PC-9 (cell line): Measurements from ENCODE around the gene CEP78. TPM values are rescaled to one million over a fixed set of nuclear protein-coding genes. Genes with fewer than 3 reads are reported as not detected.

Experiments used
- BruUV-seq: library from RNA; stranded (reverse); fragments of 400-500 nt; replicated peaks from 2 replicates; lab custom pipeline; 2021; lab: Mats Ljungman, UMichigan
- CTCF ChIA-PET: fragments of 300-600 bp; sonication (Branson Sonifier 250); formaldehyde crosslinking; loops from one replicate; lab custom pipeline; 2022; ENCODE audit warnings: antibody characterized with exemption; lab: Charles Lee
- POLR2A ChIA-PET: fragments of 300-600 bp; sonication (Branson Sonifier 250); formaldehyde crosslinking; loops from one replicate; lab custom pipeline; 2022; ENCODE audit warnings: antibody characterized with exemption; ENCODE audit not compliant: unreplicated experiment; lab: Charles Lee
- DNase-seq, 2 experiments: peaks; one replicate each; pipeline versions ENCODE4 v3.0.0 to v3.0.0-alpha.2; 2015 to 2022; ENCODE audit warnings: mixed read lengths in 1 of 2
- H2AFZ ChIP-seq: fragments of 200-600 bp; sonication (generic); 2 replicates; pipeline ENCODE4 v1.8.1; 2017; ENCODE audit warnings: antibody characterized with exemption
- H3F3A ChIP-seq: fragments of 200-600 bp; sonication (generic); 2 replicates; pipeline ENCODE4 v1.8.1; 2017; ENCODE audit warnings: antibody characterized with exemption, mild to moderate bottlenecking, low read depth; ENCODE audit not compliant: insufficient read depth
- H3K27ac ChIP-seq: fragments of 200-600 bp; sonication (generic); 2 replicates; pipeline ENCODE4 v1.6.1; 2016; ENCODE audit warnings: mixed run types
- H3K27me3 ChIP-seq: fragments of 200-600 bp; sonication (generic); 2 replicates; pipeline ENCODE4 v1.6.1; 2016; ENCODE audit warnings: low read depth, mixed run types; ENCODE audit not compliant: insufficient read depth
- H3K36me3 ChIP-seq: fragments of 200-600 bp; sonication (generic); 2 replicates; pipeline ENCODE4 v1.6.1; 2016; ENCODE audit warnings: low read depth, mixed run types
- H3K4me1 ChIP-seq: fragments of 200-600 bp; sonication (generic); replicated peaks from 2 replicates; pipeline ENCODE4 v1.6.1; 2016; ENCODE audit warnings: mixed run types; ENCODE audit not compliant: insufficient read depth
- H3K4me2 ChIP-seq: fragments of 200-600 bp; sonication (generic); 2 replicates; pipeline ENCODE4 v1.6.1; 2017; ENCODE audit warnings: mixed run types
- H3K4me3 ChIP-seq: fragments of 200-600 bp; sonication (generic); 2 replicates; pipeline ENCODE4 v1.6.1; 2016; ENCODE audit warnings: mixed run types
- H3K79me2 ChIP-seq: fragments of 200-600 bp; sonication (generic); 2 replicates; pipeline ENCODE4 v1.6.1; 2017; ENCODE audit warnings: low read depth, mixed run types
- H3K9me2 ChIP-seq: fragments of 200-600 bp; sonication (generic); 2 replicates; pipeline ENCODE4 v1.8.1; 2017; ENCODE audit warnings: mild to moderate bottlenecking; ENCODE audit not compliant: insufficient read depth
- H3K9me3 ChIP-seq: fragments of 200-600 bp; sonication (generic); 2 replicates; pipeline ENCODE4 v1.8.1; 2016; ENCODE audit warnings: low read depth; ENCODE audit not compliant: insufficient read depth
- H4K20me1 ChIP-seq: fragments of 200-600 bp; sonication (generic); 2 replicates; pipeline ENCODE4 v1.8.1; 2017; ENCODE audit not compliant: insufficient read depth
- EZH2 ChIP-seq: fragments of 200-600 bp; sonication (generic); IDR thresholded peaks from 2 replicates; pipeline ENCODE4 v1.8.0; 2017; ENCODE audit warnings: antibody characterized with exemption, low read depth
- intact Hi-C: fragments of 100-400 bp; cut with micrococcal nuclease; formaldehyde crosslinking; loops from one replicate; pipeline ENCODE4 v1.10.0; 2022; ENCODE audit not compliant: unreplicated experiment
- total RNA-seq: library from RNA; stranded (reverse); gene quantifications from 2 replicates; pipeline ENCODE4 v1.2.3, GENCODE V29; 2021
- TF ChIP-seq, protein P1 (sequence below): fragments of 200-600 bp; sonication (generic); conservative IDR thresholded peaks from 2 replicates; pipeline ENCODE4 v1.6.1; 2017; ENCODE audit warnings: mixed run types, antibody characterized with exemption, mild to moderate bottlenecking, moderate library complexity

Gene CEP78
- total RNA-seq, 1 experiment from 2014 or later, result 37.8 TPM

DNA sequence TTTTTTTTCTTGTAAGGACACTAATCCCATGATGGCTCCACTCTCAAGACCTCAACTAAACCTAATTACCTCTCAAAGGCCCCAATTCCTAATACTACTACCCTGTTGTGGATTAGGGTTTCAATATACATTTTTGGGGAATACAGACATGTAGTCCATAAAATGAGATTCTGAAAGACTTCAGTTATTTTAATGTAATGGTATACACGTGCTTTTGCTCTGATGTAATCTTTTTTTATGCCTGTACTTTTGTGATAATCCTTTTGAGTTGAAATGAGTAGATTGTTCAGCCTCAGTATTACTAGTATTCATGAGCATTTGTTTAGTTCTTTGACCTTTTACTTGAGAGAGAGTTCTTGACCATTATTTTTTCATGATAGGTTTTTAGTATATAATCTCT, 9.5 kb downstream of the CEP78 start:
- TF ChIP-seq, protein P1, sequence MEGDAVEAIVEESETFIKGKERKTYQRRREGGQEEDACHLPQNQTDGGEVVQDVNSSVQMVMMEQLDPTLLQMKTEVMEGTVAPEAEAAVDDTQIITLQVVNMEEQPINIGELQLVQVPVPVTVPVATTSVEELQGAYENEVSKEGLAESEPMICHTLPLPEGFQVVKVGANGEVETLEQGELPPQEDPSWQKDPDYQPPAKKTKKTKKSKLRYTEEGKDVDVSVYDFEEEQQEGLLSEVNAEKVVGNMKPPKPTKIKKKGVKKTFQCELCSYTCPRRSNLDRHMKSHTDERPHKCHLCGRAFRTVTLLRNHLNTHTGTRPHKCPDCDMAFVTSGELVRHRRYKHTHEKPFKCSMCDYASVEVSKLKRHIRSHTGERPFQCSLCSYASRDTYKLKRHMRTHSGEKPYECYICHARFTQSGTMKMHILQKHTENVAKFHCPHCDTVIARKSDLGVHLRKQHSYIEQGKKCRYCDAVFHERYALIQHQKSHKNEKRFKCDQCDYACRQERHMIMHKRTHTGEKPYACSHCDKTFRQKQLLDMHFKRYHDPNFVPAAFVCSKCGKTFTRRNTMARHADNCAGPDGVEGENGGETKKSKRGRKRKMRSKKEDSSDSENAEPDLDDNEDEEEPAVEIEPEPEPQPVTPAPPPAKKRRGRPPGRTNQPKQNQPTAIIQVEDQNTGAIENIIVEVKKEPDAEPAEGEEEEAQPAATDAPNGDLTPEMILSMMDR, result no peak
- no peak for TF ChIP-seq EZH2
- BruUV-seq, result no TSS peak
- ChIA-PET POLR2A (no interaction called here), CTCF (no interaction called here)
- no peaks in the 10 kb centered on the region for H3K27me3 ChIP-seq
- peaks cover 17% of the 10 kb centered on the region; the same call in 1 of the 2 replicates for H3K36me3 ChIP-seq
- DNase-seq, result no peak
- H3K4me3 ChIP-seq, result no peak overlapping the region
- H3K9me3 ChIP-seq, result no peaks in the 10 kb centered on the region
- intact Hi-C loops, result no loop called here
- no peak overlapping the region for H3K4me2 ChIP-seq
- H4K20me1 ChIP-seq, result no peaks in the 10 kb centered on the region
- H3F3A ChIP-seq, result no peaks in the 10 kb centered on the region
- no peaks in the 10 kb centered on the region for H3K79me2 ChIP-seq
- H2AFZ ChIP-seq, result no peak overlapping the region
- H3K9me2 ChIP-seq, result no peaks in the 10 kb centered on the region
- no peaks in the 10 kb centered on the region for H3K4me1 ChIP-seq
- no peak overlapping the region for H3K27ac ChIP-seq

DNA sequence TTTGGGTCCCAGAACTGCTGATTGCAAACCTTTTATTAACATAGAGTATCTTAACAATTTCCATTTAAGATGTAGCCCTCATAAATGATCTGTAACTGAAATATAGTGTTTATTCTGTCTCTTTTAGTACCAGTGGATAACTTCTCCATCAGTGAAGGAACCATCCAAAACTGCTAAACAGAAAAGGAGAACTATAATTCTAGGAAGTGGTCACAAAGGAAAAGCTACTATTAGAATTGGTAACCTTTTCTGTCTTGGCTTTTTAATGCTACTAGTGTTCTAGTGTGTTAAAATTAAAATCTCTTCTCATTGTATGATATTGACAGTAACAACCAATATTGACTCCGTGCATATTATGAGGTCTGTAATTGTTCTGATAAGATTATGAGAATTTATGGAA, 12.8 kb downstream of the CEP78 start:
- BruUV-seq, result no TSS peak
- H2AFZ ChIP-seq, result no peak overlapping the region
- CTCF ChIA-PET, result no interaction called here
- no peaks in the 10 kb centered on the region for H3F3A ChIP-seq
- H3K79me2 ChIP-seq, result no peaks in the 10 kb centered on the region
- POLR2A ChIA-PET, result no interaction called here
- no peaks in the 10 kb centered on the region for H4K20me1 ChIP-seq
- no peak overlapping the region for H3K27ac ChIP-seq
- H3K9me2 ChIP-seq, result no peaks in the 10 kb centered on the region
- no peak overlapping the region for H3K4me2 ChIP-seq
- DNase-seq, result no peak
- TF ChIP-seq EZH2, result no peak
- TF ChIP-seq, protein P1, result no peak
- no peak overlapping the region for H3K4me3 ChIP-seq
- H3K9me3 ChIP-seq, result no peaks in the 10 kb centered on the region
- H3K36me3 ChIP-seq, result peaks cover 18% of the 10 kb centered on the region; the same call in 1 of the 2 replicates
- H3K4me1 ChIP-seq, result no peaks in the 10 kb centered on the region
- intact Hi-C loops, result no loop called here
- H3K27me3 ChIP-seq, result no peaks in the 10 kb centered on the region

DNA sequence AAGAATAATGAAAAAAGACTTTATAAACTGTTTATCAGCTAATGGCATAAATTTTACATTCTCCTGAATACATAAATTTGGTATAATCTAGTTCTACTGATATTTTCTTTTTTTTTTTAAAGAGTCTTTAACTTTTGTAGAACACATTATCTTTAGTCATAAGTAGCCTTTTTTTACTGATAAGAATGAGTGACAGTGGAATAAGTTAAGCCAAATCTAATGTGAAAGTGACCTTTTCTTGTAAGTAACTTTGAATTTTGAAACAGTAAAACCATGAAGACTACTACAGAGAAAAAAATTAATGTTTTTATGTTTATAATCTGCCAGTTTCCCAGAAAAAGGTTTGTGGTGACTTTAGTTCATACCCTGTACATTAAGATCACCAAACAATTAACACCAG, 13.7 kb downstream of the CEP78 start:
- no peaks in the 10 kb centered on the region for H3K9me2 ChIP-seq
- H3K27ac ChIP-seq, result no peak overlapping the region
- peaks cover 9% of the 10 kb centered on the region; the same call in 1 of the 2 replicates for H3K36me3 ChIP-seq
- no peaks in the 10 kb centered on the region for H3K4me1 ChIP-seq
- intact Hi-C loops, result no loop called here
- no peaks in the 10 kb centered on the region for H3K9me3 ChIP-seq
- CTCF ChIA-PET, result no interaction called here
- H4K20me1 ChIP-seq, result no peaks in the 10 kb centered on the region
- H3K79me2 ChIP-seq, result no peaks in the 10 kb centered on the region
- no peak overlapping the region for H3K4me3 ChIP-seq
- TF ChIP-seq, protein P1, result no peak
- no peak for TF ChIP-seq EZH2
- POLR2A ChIA-PET, result no interaction called here
- H3F3A ChIP-seq, result no peaks in the 10 kb centered on the region
- H2AFZ ChIP-seq, result no peak overlapping the region
- BruUV-seq, result no TSS peak
- no peak overlapping the region for H3K4me2 ChIP-seq
- no peaks in the 10 kb centered on the region for H3K27me3 ChIP-seq
- DNase-seq, result no peak
